GM18951 (cell line): ENCODE measurements around the gene FOXP1.

Experiments used
- POLR2A ChIP-seq: IDR thresholded peaks from 4 replicates; pipeline ENCODE4 v1.6.1; 2011; ENCODE audit warnings: mild to moderate bottlenecking; ENCODE audit not compliant: insufficient read length, insufficient read depth; ENCODE audit errors: extremely low read depth
- in situ Hi-C: fragments of 300-500 bp; cut with MboI; formaldehyde crosslinking; loops from one replicate; pipeline ENCODE4 v1.12.0; 2022; ENCODE audit warnings: low sequenced_read_pairs, mixed read lengths, inconsistent platforms; ENCODE audit not compliant: unreplicated experiment

FOXP1 gene

DNA sequence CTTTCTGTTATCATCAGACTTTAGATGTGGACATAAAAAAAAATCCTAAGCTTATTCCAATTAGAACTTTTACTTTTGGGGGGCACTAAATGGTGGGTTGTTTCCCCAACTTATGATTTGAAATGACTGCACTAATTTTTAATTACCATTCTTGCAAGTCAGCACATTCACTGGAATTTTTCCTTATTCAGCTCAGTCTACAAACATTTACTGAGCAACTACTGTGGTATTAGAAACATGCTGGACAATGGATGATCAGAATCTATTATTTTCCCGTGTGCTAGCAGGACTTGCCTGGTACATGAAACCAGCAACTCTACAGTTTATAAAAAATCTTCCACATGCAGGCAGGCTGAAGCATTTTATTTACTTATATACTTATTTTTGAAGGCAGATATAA lies 273.6 kb downstream of the FOXP1 start:
- no peak for TF ChIP-seq POLR2A
- in situ Hi-C loops: no loop called here

DNA sequence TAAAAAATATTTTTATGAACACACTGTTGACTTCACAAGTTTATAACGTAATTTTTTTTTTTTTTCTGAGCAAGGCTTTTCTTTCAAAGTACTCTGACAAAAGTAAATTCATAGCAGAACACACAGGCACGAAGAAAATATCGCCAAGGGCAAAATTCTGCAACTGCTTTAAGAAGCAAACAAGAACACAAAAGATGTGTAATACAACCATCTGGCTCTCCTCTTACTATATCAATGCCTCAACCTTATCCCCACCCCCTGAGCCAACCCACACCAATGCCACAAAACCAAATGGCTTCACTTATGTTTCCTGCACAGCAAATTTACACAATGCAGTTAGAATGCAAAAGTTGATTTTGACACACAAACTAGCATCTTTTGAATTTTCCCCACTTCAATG lies 274.2 kb downstream of the FOXP1 start:
- in situ Hi-C loops: no loop called here
- no peak for TF ChIP-seq POLR2A

- TF ChIP-seq POLR2A: no peak
- in situ Hi-C loops: no loop called here
Measured at GRCh38 chr3:71308836-71309235, 274.7 kb downstream of the FOXP1 start.

DNA sequence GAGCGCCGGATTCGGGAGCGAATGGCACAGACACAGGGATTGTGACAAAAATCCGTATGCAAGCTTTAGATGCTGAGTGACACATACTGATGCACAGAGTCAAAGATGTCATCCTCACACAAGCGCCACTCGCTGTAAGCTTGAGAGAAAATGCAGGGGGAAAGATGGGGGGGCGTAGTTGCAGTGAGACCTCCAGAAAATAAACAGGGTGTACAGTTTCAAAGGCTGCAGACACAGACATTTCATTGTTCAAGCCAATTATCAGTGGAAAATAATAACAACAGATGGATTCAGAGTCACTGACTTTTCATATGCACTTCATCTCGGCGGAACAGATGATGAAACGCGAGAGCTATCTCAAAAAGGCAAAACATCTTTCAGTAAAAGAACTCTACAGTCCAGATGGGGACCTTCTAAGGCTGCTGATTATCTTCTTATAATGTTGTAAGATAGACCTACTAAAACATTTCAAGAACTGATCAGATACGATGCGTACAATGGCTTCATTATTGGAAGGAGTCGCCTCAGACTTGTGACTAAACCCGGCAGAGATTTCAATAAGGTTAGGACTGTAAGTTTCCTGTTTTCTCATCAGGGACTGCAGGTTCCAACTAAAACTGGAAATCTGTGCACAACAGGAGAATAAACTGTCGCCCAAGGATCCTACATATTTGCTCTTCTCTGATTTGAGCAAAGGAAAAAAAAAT lies 275.4 kb downstream of the FOXP1 start:
- no peak for TF ChIP-seq POLR2A
- in situ Hi-C loops: no loop called here

DNA sequence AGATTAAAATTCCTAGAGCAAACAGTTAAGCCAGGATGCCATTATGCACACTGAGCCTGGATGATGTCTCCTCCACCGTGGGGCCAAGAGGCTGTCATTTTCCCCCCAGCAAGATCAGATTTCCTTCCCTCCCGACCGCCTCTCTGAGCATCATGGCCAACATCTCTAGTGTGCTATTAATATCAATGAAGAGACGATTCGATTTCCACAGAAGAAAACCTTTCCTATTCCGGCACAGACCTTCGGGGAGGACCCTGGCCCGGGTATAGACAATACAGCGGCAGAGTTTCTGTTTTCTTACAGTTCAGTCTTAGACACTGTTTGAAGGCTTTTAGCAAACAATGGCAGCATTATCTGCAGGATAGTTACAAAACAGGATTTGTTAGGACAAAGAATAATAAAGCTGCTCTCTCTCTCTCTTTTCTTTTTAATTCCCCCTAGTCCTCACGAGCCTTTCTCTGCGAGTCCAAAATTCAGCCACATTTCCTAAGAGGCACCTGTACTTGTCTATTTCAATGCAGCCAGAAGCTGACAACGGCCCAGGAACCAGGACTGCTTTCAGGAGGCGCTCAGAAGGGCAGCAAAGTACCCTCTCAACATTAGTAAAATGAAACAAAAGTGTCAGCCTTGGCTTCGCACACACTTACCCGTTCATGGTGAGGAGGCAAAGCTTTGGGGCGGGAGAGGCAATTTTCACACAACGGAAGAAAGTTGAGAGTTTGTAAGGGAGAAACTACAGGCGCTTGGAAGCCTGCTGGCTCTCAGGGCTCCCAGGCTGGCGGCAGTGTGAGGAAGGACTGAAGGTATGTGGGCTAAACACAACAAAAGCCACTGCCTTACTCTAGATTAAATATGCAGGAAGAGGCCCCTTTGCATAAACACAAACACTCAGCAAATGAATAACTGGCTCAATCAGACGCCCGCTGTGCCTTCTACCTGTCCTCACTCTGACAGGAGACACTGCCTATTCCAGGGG lies 278.0 kb downstream of the FOXP1 start:
- no peak for TF ChIP-seq POLR2A
- in situ Hi-C loops: no loop called here

DNA sequence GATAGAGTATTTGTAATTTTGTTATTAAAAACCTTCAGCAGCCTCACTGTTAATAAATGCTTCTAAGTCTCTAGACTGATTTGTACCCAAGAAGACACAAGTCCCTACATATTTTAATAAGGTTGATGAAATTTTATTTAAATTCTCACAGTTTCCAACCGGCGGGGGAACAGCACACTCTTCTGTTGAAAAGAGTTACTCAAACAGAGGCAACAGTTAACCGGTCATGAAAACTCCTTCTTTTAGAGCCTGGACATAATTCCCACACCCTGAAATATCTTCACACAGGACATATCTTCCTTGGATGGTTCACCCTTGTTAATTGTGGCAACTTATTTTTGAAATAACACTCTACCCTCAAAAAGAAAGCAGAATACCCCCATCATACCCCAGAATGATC lies 278.8 kb downstream of the FOXP1 start:
- no peak for TF ChIP-seq POLR2A
- in situ Hi-C loops: no loop called here

GRCh38 chr3:71304247-71304646 lies 279.3 kb downstream of the FOXP1 start:
- in situ Hi-C loops: no loop called here
- TF ChIP-seq POLR2A: no peak

- TF ChIP-seq POLR2A: no peak
- in situ Hi-C loops: no loop called here
Measured at GRCh38 chr3:71303627-71304200, 279.8 kb downstream of the FOXP1 start.

DNA sequence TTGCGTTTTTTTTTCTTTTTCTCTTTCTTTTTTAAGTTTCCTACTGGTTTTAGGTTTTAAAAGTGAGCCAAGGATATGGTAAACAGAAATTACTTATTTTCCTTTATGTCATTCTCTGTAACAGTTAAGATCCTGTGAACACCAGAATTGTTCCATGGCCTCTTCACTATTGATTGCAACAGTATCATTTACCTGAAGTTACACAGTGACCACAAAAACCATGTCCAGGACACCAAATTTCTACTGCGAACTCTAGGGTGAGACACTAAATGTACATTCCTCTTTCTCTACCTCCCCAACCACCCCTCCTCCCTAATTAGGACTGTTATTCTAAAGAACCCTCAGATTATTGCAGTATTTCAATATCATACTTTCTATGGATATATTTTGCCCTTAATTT lies 280.9 kb downstream of the FOXP1 start:
- TF ChIP-seq POLR2A: no peak
- in situ Hi-C loops: no loop called here

DNA sequence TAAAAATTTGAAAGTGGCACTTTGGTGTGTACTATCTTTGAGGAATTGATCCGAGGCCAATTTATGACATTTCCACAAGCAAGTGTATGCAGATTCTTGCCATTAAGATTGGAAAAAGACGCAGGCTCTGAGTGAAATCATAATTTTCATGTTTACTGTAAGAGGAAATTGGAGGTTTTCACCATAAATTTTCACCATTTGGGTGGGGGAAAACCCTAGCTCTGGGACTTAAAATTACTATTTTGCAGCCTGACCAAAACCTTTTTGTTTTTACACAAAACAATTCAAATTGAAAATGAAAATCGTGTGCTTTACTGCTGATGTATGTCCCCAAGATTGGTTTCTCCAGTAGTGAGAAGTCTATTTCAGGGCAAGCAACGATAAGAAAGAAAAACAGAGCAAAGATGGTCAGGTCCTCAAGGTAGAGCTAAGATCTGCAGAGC lies 282.6 kb downstream of the FOXP1 start:
- in situ Hi-C loops: no loop called here
- TF ChIP-seq POLR2A: no peak

- in situ Hi-C loops: no loop called here
Measured at GRCh38 chr3:71299160-71299559, 284.4 kb downstream of the FOXP1 start.

GRCh38 chr3:71294919-71295318 lies 288.6 kb downstream of the FOXP1 start:
- in situ Hi-C loops: no loop called here
- no peak for TF ChIP-seq POLR2A

More at GRCh38 chr3:71299160-71299559, 284.4 kb downstream of the FOXP1 start:
- no peak for TF ChIP-seq POLR2A

- in situ Hi-C loops: no loop called here
- TF ChIP-seq POLR2A: no peak
Measured at GRCh38 chr3:71290301-71290700, 293.2 kb downstream of the FOXP1 start.
